ENCODE measurements around the gene CRLF1. TPM values are rescaled to one million over a fixed set of nuclear protein-coding genes. Genes with fewer than 3 reads are reported as not detected.
"Not testable (repeated sequence)": the region's sequence is repeated elsewhere in the genome, so short reads cannot be mapped to it uniquely, and the experiment has no call there.

The CRLF1 gene
- total RNA-seq, 2 experiments from 2014 or later = not detected

DNA sequence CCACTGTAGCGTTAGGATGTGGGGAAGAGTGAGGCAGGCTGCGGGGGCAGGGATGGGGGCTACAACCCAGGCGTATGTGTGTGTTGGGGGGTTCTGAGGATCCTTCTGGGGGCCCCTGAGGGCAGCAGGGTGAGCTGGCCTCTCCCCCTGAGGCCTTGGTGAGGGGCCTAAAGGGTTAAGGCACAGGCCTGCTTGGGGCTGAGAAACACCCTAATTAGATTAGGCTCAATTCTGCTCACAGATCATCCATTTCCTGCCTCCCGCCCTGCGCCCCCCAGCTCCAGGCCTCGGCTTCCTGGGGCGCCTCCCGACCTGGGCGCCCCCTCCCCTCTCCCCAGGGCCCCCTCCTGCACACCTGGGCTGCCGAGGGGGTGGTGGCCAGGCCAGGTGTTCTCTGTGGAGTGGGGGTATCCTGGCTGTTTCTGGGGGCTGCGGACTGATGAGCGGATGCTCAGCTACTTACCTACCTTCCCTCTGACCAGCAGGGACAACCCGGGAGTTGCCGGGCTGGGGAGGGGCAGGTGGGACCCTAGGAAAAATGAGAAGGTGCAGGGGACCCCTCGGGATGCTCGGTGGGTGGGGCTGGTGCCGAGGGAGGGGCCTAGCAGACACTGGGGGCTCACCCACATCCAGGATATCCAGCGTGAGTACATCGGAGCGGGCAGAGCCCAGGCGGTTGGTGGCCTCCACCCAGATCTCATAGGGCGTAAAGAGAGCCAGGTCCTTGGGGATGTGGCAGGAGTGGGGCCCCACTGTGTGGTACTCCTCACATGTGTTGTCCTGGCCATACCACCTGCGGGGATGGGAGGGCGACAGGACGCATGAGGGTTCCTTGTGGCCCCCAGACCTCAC, 8.6 kb downstream of the CRLF1 start:
- POLR2A ChIA-PET = no interaction called here
- Mint-ChIP-seq H3K4me3 (no peak overlapping the region), H3K36me3 (no peaks in the 10 kb centered on the region), H3K9me3 (no peaks in the 10 kb centered on the region), H3K27me3 (peaks cover 28% of the 10 kb centered on the region), H3K4me1 (peaks cover 8% of the 10 kb centered on the region), H3K27ac (no peak overlapping the region)
- no peak for ATAC-seq (ENCODE audit: low read depth)
- DNase-seq = no peak

DNA sequence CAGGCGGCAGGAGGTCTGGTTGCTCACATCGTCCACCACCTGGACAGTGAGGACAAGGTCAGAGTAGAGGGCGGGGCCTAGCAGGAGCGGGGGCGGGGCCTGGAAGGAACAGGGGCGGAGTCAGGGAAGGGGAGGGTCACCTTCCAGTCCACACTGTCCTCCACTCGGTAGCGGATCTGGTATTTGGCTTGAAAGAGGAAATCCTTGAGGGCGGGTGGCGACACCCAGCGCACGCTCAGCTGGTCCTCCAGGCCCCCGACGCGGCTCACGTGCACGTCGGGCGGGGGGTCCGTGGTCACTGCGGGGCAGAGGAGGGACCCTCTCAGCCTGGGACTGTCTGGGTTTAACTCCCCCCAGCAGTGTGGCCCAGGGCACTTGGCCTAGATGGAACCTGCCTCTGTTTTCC, 9.8 kb downstream of the CRLF1 start:
- H3K4me3 Mint-ChIP-seq = peak overlapping the region; percentile 22

DNA sequence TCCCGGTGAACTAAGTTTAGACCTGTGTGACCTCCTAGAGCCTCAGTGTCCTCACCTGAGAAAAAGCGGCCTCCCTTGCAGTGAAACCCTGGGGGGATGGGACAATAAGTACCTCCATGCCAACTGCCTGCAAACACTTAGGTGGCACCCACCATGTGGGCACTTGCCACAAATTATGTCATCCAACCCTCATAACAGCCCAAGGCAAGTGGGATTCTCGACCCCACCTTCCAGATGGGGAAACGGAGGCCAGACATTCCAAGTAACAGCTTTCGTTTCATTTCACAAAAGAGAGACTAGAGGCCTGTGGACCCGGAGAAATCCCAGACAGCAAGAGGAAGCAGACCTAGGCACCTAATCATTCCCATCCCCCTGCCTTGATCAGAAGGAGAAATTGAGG, 11.1 kb downstream of the CRLF1 start:
- Mint-ChIP-seq H3K36me3 (peaks cover 3% of the 10 kb centered on the region), H3K27ac (no peak overlapping the region), H3K4me1 (peaks cover 6% of the 10 kb centered on the region), H3K4me3 (no peak overlapping the region), H3K27me3 (peaks cover 9% of the 10 kb centered on the region), H3K9me3 (no peaks in the 10 kb centered on the region)
- POLR2A ChIA-PET = interaction anchor here (0.5 to 0.7 kb wide), 2 partner anchors 18 to 84 kb away, joined by 3 read pairs; partner anchors contain the start of gene TMEM59L
- no peak for ATAC-seq (ENCODE audit: low read depth)
- no peak for DNase-seq

More for the DNA sequence above, 9.8 kb downstream of the CRLF1 start:
- ATAC-seq (ENCODE audit: low read depth) (no peak), DNase-seq (no peak)
- no peak overlapping the region for H3K27ac Mint-ChIP-seq
- peaks cover 17% of the 10 kb centered on the region for H3K27me3 Mint-ChIP-seq
- POLR2A ChIA-PET = no interaction called here
- H3K4me1 Mint-ChIP-seq = peaks cover 6% of the 10 kb centered on the region
- H3K36me3 Mint-ChIP-seq = no peaks in the 10 kb centered on the region
- no peaks in the 10 kb centered on the region for H3K9me3 Mint-ChIP-seq

DNA sequence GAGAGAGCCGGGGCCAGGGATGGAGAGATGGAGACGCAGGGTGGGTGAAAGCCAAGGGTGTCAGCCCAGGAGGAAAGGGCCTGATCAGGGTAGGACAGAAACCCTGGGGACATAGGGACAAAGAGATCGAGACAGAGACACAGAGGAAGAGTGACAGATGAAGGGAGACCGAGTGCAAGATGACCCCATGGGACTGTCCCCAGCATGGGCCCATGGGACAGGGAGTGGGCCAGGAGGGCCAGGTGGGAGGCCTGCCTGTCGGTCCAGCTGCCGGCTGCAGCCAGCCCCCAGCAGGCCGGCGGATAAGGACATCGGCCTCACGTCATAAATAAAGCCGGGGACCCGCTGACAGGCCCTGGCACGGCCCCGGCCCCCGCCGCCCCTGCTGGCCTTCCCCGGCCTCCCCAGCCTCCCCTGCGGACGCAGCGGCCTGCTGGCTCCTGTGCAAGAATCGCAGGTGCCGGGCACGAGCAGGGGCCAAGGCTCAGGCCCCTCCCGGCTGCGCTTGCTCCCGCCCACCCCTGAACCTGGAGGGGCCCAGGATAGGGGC, 11.7 kb downstream of the CRLF1 start:
- H3K4me3 Mint-ChIP-seq = peak overlapping the region; percentile 78
- POLR2A ChIA-PET = interaction anchor here (0.7 kb wide), 1 partner anchor 18 kb away, joined by 3 read pairs; the partner anchor contains the start of gene TMEM59L
- H3K27ac Mint-ChIP-seq = peak overlapping the region; percentile 76
- H3K4me1 Mint-ChIP-seq = peaks cover 8% of the 10 kb centered on the region
- peaks cover 9% of the 10 kb centered on the region for H3K27me3 Mint-ChIP-seq
- DNase-seq (no peak), ATAC-seq (ENCODE audit: low read depth) (no peak)
- H3K36me3 Mint-ChIP-seq = peaks cover 3% of the 10 kb centered on the region
- H3K9me3 Mint-ChIP-seq = no peaks in the 10 kb centered on the region

DNA sequence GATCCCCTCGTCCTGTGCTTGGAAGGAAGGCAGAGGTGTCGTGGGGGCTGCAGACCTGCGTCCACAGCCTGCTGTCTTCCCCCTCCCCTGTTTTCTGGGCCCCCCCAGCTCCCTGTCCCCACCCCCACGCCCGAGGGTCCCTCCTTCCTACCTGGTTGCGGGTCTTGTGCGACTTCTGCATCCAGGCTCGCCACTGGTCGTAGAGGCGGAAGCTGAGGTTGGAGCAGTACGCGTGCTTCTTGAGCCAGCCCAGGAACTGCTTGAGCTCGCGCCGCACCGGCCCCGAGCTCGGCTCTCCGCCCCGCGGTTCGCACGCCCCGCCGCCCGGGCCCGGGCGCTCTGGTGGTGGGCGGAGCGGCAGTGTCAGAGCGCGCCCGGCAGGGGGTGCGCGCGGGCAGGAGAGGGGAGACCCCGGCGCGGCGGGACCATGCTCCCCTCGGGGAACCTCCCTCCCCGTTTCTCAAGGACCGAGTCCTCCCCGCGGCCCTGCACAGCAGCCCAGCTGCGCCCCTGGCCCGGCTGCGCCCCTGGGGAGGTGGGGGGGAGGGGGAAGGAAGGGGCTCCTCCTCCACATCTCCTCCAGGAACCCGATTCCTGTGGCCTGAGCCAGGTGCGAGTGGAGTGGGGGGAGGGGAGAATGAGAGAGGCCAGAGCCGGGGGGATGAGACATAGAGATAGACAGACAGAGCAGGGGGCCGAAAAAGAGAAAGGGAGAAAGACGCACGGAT, 12.3 kb downstream of the CRLF1 start:
- peaks cover 12% of the 10 kb centered on the region for H3K4me1 Mint-ChIP-seq
- peak; percentile 53 for ATAC-seq (ENCODE audit: low read depth)
- peak overlapping the region; percentile 76 for H3K27ac Mint-ChIP-seq
- H3K27me3 Mint-ChIP-seq = peaks cover 9% of the 10 kb centered on the region
- no peaks in the 10 kb centered on the region for H3K9me3 Mint-ChIP-seq
- H3K36me3 Mint-ChIP-seq = peaks cover 5% of the 10 kb centered on the region
- POLR2A ChIA-PET = no interaction called here
- H3K4me3 Mint-ChIP-seq = peak overlapping the region; percentile 78
- peak; percentile 85 for DNase-seq

DNA sequence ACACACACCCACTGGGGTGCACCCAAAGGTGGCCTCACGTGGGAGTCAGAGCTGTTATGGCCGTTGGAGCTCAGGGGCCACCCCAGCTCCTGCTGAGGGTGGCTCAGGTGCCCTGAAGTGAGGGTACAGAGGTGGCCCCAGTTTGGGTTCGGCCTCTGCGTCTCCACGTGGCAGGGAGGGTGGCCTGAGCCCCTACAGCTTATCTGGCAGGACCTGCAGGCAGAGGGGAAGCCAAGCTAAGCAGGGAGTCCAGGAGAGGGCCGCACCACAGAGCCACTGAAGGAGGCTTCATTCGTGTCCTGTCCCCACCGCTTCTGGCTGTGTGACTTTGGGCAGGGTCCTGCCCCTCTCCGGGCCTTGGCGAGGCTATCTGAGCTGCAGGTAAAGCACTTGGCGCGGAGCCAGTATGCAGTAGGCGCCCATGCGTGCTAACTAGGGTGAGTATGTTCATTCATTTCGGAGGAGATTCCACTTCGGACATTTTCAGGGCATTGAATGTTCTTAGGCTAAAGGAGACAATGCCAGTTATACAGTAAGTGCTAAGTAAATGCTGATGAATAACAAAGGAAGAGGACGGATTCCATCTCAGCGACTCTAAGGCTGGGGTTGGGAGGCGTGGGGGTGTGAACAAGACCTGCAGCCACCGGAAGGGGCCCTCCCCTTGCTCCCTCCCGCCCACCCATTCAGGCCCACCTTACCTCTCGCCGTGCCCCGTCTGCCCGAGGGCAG, 13.1 kb downstream of the CRLF1 start:
- peak overlapping the region; percentile 3 for H3K4me3 Mint-ChIP-seq
- POLR2A ChIA-PET = no interaction called here
- ATAC-seq (ENCODE audit: low read depth) (no peak), DNase-seq (no peak)
- no peak overlapping the region for H3K27ac Mint-ChIP-seq
- H3K27me3 Mint-ChIP-seq = peaks cover 9% of the 10 kb centered on the region
- H3K36me3 Mint-ChIP-seq = peaks cover 5% of the 10 kb centered on the region
- H3K9me3 Mint-ChIP-seq = no peaks in the 10 kb centered on the region
- peaks cover 12% of the 10 kb centered on the region for H3K4me1 Mint-ChIP-seq

DNA sequence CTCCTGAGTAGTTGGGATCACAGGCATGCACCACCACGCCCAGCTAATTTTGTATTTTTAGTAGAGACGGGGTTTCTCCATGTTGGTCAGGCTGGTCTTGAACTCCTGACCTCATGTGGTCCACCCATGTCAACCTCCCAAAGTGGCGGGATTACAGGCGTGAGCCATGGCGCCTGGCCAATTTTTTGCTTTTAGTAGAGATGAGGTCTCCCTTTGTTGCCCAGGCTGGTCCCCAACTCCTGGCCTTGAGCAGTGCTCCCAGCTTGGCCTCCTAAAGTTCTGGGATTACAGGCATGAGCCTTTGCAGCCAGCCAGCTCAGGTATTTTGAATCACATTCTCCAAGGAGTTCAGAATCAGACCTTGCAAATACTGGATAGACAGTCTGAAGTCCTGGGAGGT, 13.9 kb downstream of the CRLF1 start:
- peaks cover 18% of the 10 kb centered on the region for H3K4me1 Mint-ChIP-seq
- H3K27ac Mint-ChIP-seq; POLR2A ChIA-PET; H3K4me3 Mint-ChIP-seq; H3K36me3 Mint-ChIP-seq; H3K9me3 Mint-ChIP-seq; ATAC-seq (ENCODE audit: low read depth); DNase-seq; H3K27me3 Mint-ChIP-seq: not testable (repeated sequence)

DNA sequence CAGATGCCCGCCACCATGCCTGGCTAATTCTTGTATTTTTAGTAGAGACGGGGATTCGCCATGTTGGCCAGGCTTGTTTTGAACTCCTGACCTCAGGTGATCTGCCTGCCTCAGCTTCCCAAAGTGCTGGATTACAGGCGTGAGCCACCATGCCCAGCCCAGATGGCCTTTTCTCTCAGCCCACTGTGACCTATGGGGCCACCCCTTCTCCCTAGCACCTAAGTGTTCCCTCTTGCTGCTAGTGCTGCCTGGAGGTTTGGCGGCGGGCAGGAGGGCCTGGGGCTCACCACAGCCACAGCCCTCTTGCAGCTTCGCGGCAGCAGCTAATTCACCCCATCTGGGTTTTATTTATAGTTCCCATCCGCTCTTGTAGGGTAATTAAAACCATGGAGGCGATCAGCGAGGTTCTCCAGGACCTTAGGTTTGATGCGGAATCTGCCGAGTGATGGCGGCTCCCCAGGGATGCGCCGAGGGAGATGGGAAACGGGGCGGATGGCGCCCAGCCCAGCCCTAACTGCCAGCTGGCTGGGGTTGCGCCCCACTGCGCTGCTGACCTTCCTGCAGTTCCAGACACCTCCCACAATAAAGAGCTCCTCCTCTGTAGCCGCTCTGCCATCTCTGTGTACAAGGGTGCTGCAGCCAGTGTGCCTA, 14.7 kb downstream of the CRLF1 start:
- Mint-ChIP-seq H3K9me3 (no peaks in the 10 kb centered on the region), H3K4me3 (no peak overlapping the region), H3K27me3 (peaks cover 9% of the 10 kb centered on the region), H3K4me1 (peaks cover 21% of the 10 kb centered on the region), H3K27ac (no peak overlapping the region), H3K36me3 (peaks cover 5% of the 10 kb centered on the region)
- ATAC-seq (ENCODE audit: low read depth) = no peak
- no peak for DNase-seq
- POLR2A ChIA-PET = no interaction called here

DNA sequence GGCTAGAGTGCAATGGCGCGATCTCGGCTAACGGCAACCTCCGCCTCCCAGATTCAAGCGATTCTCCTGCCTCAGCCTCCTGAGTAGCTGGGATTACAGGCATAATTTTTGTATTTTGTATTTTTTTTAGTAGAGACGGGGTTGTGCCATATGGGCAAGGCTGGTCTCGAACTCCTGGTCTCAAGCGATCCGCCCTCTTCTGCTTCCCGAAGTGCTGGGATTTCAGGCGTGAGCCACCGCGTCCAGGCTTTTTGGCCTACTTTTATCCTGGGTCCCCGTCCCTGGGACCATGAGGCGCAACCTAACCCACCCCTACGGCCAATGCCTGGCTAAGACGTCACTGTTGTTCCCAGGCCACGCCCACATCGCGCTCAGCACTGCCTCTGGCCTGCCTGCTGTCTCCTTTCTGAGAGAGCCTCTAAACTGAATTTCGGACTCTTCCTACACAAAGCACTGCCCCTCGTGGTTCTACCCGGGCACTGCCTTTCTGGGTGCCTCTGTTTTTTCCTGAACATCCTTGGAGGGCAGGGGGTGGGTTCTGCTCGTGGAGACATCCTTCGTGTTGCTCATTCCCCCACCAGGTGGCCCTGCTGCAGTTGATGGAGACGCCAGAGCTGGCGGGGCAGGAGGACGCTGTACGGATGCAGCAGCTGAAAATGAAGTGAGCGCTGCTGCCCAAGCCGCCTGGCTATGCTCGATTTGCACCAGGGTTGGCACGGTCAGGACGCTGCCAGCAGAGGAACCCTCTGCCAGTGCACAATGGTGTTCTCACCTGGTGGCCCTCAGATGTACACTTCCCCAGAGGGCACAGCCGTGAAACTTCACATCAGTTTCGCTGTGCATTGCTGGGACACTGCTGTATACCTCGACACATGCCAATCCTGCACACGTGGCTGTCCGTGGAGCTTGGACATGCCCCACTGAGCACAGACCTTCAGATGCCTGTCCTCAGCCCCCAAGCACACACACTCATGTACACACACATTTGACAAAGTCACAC, 16.0 kb downstream of the CRLF1 start:
- ATAC-seq (ENCODE audit: low read depth) = no peak
- peak overlapping the region; percentile 93 for H3K4me3 Mint-ChIP-seq
- peaks cover 27% of the 10 kb centered on the region for H3K4me1 Mint-ChIP-seq

DNA sequence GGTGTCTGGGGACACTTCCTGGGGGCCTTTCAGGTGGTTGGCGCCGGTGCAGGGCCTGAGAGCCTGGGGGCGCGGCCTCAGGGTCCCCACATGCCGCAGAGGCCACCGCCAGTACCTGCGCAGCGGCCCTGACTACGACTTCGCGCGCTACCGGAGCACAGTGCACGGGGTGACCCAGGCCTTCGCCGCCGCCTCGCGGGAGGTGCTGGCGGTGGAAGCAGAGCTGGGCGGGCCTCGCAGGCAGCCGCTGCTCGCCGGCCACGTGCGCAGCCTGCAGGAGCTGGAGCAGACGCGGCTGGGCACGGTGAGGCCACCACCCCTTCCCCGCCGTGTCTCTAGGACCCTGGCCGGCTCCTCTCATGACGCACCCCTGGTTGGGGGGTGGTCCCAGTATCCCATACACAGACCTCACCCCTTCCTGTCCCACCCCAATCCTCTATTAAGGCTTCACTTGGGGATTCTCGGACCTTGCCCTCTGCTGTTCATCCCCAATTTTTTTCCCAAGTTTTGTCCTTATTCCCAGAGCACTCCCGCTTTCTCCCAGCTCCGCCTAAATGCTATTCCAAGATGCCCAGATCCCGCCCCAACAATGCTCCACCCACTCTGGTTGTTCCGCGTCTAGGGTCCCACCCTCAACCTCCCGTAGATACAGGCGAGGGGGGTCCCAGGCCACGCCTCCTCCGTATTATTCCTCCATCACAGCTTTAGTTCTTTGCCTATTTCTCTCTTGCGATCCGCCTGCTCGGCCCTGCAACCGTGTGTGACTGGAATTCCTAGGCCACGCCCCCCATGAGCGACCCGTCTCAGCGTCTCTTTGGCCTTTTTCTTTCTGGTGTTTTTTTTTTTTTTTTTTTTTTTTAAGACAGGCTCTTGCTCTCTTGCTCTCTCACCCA, 17.0 kb downstream of the CRLF1 start:
- Mint-ChIP-seq H3K4me1 (peaks cover 31% of the 10 kb centered on the region), H3K4me3 (peak overlapping the region; percentile 93), H3K27ac (peak overlapping the region; percentile 97), H3K27me3 (peaks cover 2% of the 10 kb centered on the region), H3K9me3 (no peaks in the 10 kb centered on the region), H3K36me3 (peaks cover 5% of the 10 kb centered on the region)
- ATAC-seq (ENCODE audit: low read depth) (peak; percentile 67), DNase-seq (peak; percentile 86)
- POLR2A ChIA-PET = interaction anchor here (0.6 to 5.5 kb wide), 18 partner anchors 14 to 267 kb away, joined by 3 to 80 read pairs (median 5); partner anchors contain the start of genes ELL, FKBP8, KXD1 and SSBP4

More for the DNA sequence above, 16.0 kb downstream of the CRLF1 start:
- no peaks in the 10 kb centered on the region for H3K9me3 Mint-ChIP-seq
- peaks cover 5% of the 10 kb centered on the region for H3K36me3 Mint-ChIP-seq
- peak overlapping the region; percentile 97 for H3K27ac Mint-ChIP-seq
- POLR2A ChIA-PET = interaction anchor here (3.2 to 3.4 kb wide), 2 partner anchors 32 to 241 kb away, joined by 16 to 32 read pairs; partner anchors contain the start of genes KXD1 and UPF1
- DNase-seq = no peak
- peaks cover 5% of the 10 kb centered on the region for H3K27me3 Mint-ChIP-seq
